ENCODE measurements around the gene SEMA4A. TPM values are rescaled to one million over a fixed set of nuclear protein-coding genes. Genes with fewer than 3 reads are reported as not detected.

Gene SEMA4A
- total RNA-seq, 4 donors from 2014 or later: 3.1 to 8.2 (median 4.1) TPM; not detected in 1

DNA sequence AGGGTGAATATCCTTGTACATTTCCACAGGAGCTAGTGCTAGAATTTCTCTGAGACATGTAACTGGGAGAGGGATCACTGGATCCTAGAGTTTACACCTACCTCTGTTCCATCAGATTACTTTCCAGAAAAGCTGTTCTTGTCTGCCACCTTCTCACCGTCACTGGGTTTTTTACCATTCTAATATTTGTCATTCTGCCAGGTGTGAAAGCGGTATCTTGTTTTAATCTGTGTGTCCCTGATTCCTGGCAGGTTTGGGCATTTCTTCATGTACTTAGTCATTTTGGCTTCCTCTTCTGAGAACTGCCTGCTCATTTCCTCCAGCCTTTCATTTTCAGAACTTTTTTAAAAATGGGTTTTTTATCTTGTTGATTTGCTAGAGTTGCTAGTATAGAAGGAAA lies 64.5 kb downstream of the SEMA4A start:
- Histone ChIP-seq H3K27me3 (no peaks in the 10 kb centered on the region), H3K4me1 (peaks cover 0 to 3% of the 10 kb centered on the region in 2 donors), H3K4me3 (no peak overlapping the region), H3K9me3 (no peaks in the 10 kb centered on the region), H3K27ac (peak overlapping the region in 1 of 2 donors; percentile 23), H3K36me3 (no peaks in the 10 kb centered on the region)
- TF ChIP-seq, protein P1, sequence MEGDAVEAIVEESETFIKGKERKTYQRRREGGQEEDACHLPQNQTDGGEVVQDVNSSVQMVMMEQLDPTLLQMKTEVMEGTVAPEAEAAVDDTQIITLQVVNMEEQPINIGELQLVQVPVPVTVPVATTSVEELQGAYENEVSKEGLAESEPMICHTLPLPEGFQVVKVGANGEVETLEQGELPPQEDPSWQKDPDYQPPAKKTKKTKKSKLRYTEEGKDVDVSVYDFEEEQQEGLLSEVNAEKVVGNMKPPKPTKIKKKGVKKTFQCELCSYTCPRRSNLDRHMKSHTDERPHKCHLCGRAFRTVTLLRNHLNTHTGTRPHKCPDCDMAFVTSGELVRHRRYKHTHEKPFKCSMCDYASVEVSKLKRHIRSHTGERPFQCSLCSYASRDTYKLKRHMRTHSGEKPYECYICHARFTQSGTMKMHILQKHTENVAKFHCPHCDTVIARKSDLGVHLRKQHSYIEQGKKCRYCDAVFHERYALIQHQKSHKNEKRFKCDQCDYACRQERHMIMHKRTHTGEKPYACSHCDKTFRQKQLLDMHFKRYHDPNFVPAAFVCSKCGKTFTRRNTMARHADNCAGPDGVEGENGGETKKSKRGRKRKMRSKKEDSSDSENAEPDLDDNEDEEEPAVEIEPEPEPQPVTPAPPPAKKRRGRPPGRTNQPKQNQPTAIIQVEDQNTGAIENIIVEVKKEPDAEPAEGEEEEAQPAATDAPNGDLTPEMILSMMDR (IDR thresholded peaks at IDR 0.05): no peak
- TF ChIP-seq POLR2A (IDR thresholded peaks at IDR 0.05): no peak
- intact Hi-C loops (cut with DNase I; ENCODE audit: low total_unique reads): no loop called here
- no peak for DNase-seq

DNA sequence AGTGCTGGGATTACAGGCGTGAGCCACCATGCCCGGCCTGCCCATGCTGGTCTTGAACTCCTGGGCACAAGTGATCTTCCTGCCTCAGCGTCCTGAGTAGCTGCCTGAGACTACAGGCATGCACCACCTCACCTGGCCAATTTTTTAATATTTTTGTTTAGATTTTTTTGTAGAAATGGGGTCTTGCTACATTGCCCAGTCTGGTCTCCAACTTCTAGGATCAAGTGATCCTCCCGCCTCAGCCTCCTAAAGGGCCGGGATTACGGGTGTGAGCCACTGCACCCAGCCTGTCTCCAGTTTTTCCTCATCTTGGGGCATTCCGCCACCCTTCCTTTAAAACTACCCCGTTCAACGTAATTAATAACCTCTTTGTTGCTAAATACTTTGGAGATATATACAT lies 66.8 kb downstream of the SEMA4A start:
- intact Hi-C loops (cut with DNase I; ENCODE audit: low total_unique reads): no loop called here
- no peak for TF ChIP-seq POLR2A (IDR thresholded peaks at IDR 0.05)
- TF ChIP-seq, protein P1 (IDR thresholded peaks at IDR 0.05): no peak
- peaks cover 0 to 3% of the 10 kb centered on the region in 2 donors for H3K4me1 ChIP-seq
- no peak overlapping the region for H3K4me3 ChIP-seq
- no peak overlapping the region for H3K27ac ChIP-seq
- H3K9me3 ChIP-seq: no peaks in the 10 kb centered on the region
- DNase-seq: no peak
- no peaks in the 10 kb centered on the region for H3K36me3 ChIP-seq
- no peaks in the 10 kb centered on the region for H3K27me3 ChIP-seq

DNA sequence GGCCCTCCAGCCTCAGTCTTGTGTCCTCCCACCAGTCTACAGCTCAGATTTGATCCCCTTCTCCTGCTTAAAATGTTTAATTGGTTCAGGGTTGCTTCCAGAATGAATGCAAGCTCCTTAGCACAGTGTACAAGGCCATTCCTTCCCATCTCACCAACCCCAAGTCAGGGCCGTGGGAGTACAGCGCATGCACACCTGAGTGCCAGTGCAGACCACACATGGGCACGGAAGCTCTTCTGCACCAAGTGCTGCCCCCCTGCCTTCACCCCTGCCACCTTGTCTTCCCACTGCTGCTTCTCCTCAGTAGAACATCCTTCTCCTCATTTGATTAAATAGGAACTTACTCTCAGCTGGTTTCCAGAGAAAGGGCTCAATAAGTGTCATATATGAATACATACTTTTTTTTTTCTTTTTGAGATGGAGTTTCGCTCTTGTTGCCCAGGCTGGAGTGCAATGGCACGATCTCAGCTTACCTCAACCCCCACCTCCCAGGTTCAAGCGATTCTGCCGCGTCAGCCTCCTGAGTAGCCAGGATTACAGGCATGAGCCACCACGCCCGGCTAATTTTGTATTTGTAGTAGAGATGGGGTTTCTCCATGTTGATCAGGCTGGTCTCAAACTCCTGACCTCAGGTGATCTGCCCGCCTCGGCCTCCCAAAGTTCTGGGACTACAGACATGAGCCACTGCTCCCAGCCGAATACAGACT lies 68.8 kb downstream of the SEMA4A start:
- no peaks in the 10 kb centered on the region for H3K36me3 ChIP-seq
- intact Hi-C loops (cut with DNase I; ENCODE audit: low total_unique reads): no loop called here
- no peaks in the 10 kb centered on the region for H3K4me1 ChIP-seq

DNA sequence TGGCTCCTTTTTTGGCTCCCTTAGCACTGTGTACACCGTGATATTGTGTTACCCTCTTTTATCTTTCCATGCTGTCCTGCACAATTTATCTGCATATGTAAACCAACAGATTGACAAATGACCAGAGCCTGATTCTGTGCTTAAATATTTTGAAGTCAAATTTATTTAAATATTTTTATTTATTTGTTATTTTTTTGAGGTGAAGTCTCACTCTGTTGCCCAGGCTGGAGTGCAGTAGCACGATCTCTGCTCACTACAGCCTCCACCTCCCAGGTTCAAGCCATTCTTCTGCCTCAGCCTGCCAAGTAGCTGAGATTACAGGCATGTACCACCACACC lies 72.3 kb downstream of the SEMA4A start:
- Histone ChIP-seq H3K27ac (no peak overlapping the region), H3K4me1 (no peaks in the 10 kb centered on the region), H3K27me3 (no peaks in the 10 kb centered on the region), H3K36me3 (no peaks in the 10 kb centered on the region), H3K9me3 (no peaks in the 10 kb centered on the region), H3K4me3 (no peak overlapping the region)
- TF ChIP-seq, protein P1 (IDR thresholded peaks at IDR 0.05): no peak
- DNase-seq: no peak
- intact Hi-C loops (cut with DNase I; ENCODE audit: low total_unique reads): loop anchor here (5.0 kb wide), 1 partner anchor 78 kb away; no protein-coding TSS in a partner anchor

More for the DNA sequence above, 68.8 kb downstream of the SEMA4A start:
- no peaks in the 10 kb centered on the region for H3K9me3 ChIP-seq
- no peaks in the 10 kb centered on the region for H3K27me3 ChIP-seq
- H3K4me3 ChIP-seq: no peak overlapping the region
- TF ChIP-seq POLR2A (IDR thresholded peaks at IDR 0.05): no peak
- TF ChIP-seq, protein P1 (IDR thresholded peaks at IDR 0.05): no peak
- DNase-seq: no peak
- H3K27ac ChIP-seq: no peak overlapping the region

DNA sequence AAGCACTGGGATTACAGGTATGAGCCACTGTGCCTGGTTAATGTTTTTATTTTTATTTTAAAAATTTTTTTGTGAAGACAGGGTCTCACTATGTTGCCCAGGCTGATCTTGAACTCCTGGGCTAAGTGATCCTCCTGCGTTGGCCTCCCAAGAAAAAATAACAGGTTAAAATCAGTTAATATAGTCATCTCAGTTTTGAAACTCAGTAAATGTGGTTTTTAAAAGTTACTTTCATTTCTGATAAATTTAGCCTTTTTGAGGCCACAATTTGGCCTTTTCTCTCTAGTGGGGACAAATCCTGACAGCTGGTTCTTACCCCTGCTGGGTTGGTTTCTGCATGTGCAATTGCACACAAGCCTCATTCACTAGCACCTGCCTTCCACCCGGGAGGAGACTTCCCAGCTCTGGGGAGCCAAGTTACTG lies 72.7 kb downstream of the SEMA4A start:
- no peaks in the 10 kb centered on the region for H3K27me3 ChIP-seq
- no peaks in the 10 kb centered on the region for H3K36me3 ChIP-seq
- no peaks in the 10 kb centered on the region for H3K9me3 ChIP-seq
- intact Hi-C loops (cut with DNase I; ENCODE audit: low total_unique reads): loop anchor here (5.0 kb wide), 1 partner anchor 79 kb away; no protein-coding TSS in a partner anchor
- DNase-seq: no peak
- H3K4me3 ChIP-seq: no peak overlapping the region
- TF ChIP-seq, protein P1 (IDR thresholded peaks at IDR 0.05): no peak
- TF ChIP-seq POLR2A (IDR thresholded peaks at IDR 0.05): no peak
- no peaks in the 10 kb centered on the region for H3K4me1 ChIP-seq
- H3K27ac ChIP-seq: no peak overlapping the region

Measured in uterus (tissue), 4 donors.